GM19467 (cell line): ENCODE results near the gene SPOCD1.

Experiments
- ATAC-seq: cut with Tn5 transposase; IDR thresholded peaks from one replicate; pipeline ENCODE4 v1.9.1; 2021; ENCODE audit warnings: mild to moderate bottlenecking, moderate library complexity; ENCODE audit not compliant: unreplicated experiment

The SPOCD1 gene

DNA sequence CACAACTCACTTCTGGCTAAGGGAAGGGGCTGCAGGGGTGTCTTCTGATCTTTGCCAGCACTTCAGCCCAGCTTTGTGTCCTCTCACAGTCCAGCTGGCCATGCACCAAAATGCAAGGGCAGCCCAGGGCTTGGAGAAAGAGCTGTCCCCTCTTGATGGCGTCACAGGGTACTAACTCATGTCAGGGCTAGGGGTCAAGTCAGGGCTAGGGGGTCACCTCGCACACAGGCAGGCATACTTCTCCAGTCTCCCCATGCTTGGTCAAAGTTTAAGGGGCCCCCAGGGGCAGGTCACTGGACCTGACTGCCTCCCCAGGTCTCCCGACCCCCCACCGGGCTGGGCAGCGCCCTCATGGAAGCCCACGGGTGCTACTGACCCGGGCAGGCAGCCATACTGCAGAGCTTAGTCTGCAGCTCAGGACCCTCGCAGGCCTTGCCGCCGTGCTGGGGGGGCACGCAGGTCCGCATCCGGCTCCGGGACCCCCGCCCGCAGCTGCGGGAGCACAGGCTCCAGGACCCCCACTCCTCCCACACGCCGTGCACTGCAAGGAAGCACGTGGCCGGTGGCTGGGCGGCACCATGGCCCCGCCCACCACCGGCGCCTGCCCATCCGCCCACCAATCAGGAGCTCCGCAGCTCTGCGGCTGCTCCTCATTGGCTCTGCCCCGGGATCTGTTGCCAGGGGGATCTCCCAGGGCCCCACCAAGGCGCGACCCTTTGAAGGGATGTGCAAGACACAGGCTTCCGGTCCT lies 73.2 kb downstream of the SPOCD1 start:
- ATAC-seq, result no peak
